ENCODE results near the gene CHCHD4. TPM values are rescaled to one million over a fixed set of nuclear protein-coding genes. Genes with fewer than 3 reads are reported as not detected.

Gene CHCHD4
- total and polyA plus RNA-seq, 2 experiments from 2014 or later: 31.1 to 39.2 TPM

DNA sequence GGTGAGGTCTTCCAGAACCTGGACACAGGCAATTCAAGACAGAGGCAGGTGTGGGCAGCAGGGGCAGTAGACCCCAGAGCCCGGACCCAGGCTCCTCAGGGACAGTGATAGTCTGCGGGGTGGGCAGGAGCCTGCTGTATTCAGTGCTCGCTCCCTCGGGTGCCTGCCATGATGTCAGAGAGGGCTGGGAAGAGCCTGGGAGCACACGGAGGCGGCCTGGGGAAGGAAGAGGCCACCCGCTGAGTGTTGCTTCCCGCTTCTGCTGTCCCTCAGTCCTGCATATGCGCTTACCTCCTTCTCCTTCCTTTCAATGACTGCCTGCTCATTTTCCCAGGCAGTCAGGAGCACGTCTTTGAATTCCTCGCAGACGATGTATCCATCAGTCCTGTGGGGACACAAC, 22.9 kb upstream of the CHCHD4 start:
- peak; percentile 38 for DNase-seq (ENCODE audit: low spot score)
- peaks cover 35% of the 10 kb centered on the region for H3K36me3 Mint-ChIP-seq (ENCODE audit: low read depth)
- TF ChIP-seq STAT1 (IDR thresholded peaks at IDR 0.05; ENCODE audit: unreplicated experiment) (no peak), NANOG (IDR thresholded peaks at IDR 0.05; ENCODE audit: borderline replicate concordance) (no peak), JUNB (IDR thresholded peaks at IDR 0.05; ENCODE audit: unreplicated experiment) (no peak), EZH2 (IDR thresholded peaks at IDR 0.05; ENCODE audit: low read depth, unreplicated experiment) (no peak), EZH2phosphoT487 (IDR thresholded peaks at IDR 0.05; ENCODE audit: unreplicated experiment) (no peak), CREB1 (CRISPR knock-in tag; IDR thresholded peaks at IDR 0.05; ENCODE audit: low read depth) (no peak), ZNF114 (CRISPR knock-in tag; IDR thresholded peaks at IDR 0.05) (no peak), POLR2AphosphoS5 (IDR thresholded peaks at IDR 0.05; ENCODE audit: low read depth) (no peak)
- TF ChIP-seq, protein P1, sequence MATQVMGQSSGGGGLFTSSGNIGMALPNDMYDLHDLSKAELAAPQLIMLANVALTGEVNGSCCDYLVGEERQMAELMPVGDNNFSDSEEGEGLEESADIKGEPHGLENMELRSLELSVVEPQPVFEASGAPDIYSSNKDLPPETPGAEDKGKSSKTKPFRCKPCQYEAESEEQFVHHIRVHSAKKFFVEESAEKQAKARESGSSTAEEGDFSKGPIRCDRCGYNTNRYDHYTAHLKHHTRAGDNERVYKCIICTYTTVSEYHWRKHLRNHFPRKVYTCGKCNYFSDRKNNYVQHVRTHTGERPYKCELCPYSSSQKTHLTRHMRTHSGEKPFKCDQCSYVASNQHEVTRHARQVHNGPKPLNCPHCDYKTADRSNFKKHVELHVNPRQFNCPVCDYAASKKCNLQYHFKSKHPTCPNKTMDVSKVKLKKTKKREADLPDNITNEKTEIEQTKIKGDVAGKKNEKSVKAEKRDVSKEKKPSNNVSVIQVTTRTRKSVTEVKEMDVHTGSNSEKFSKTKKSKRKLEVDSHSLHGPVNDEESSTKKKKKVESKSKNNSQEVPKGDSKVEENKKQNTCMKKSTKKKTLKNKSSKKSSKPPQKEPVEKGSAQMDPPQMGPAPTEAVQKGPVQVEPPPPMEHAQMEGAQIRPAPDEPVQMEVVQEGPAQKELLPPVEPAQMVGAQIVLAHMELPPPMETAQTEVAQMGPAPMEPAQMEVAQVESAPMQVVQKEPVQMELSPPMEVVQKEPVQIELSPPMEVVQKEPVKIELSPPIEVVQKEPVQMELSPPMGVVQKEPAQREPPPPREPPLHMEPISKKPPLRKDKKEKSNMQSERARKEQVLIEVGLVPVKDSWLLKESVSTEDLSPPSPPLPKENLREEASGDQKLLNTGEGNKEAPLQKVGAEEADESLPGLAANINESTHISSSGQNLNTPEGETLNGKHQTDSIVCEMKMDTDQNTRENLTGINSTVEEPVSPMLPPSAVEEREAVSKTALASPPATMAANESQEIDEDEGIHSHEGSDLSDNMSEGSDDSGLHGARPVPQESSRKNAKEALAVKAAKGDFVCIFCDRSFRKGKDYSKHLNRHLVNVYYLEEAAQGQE (IDR thresholded peaks at IDR 0.05; ENCODE audit: unreplicated experiment): no peak
- TF ChIP-seq, protein P2, sequence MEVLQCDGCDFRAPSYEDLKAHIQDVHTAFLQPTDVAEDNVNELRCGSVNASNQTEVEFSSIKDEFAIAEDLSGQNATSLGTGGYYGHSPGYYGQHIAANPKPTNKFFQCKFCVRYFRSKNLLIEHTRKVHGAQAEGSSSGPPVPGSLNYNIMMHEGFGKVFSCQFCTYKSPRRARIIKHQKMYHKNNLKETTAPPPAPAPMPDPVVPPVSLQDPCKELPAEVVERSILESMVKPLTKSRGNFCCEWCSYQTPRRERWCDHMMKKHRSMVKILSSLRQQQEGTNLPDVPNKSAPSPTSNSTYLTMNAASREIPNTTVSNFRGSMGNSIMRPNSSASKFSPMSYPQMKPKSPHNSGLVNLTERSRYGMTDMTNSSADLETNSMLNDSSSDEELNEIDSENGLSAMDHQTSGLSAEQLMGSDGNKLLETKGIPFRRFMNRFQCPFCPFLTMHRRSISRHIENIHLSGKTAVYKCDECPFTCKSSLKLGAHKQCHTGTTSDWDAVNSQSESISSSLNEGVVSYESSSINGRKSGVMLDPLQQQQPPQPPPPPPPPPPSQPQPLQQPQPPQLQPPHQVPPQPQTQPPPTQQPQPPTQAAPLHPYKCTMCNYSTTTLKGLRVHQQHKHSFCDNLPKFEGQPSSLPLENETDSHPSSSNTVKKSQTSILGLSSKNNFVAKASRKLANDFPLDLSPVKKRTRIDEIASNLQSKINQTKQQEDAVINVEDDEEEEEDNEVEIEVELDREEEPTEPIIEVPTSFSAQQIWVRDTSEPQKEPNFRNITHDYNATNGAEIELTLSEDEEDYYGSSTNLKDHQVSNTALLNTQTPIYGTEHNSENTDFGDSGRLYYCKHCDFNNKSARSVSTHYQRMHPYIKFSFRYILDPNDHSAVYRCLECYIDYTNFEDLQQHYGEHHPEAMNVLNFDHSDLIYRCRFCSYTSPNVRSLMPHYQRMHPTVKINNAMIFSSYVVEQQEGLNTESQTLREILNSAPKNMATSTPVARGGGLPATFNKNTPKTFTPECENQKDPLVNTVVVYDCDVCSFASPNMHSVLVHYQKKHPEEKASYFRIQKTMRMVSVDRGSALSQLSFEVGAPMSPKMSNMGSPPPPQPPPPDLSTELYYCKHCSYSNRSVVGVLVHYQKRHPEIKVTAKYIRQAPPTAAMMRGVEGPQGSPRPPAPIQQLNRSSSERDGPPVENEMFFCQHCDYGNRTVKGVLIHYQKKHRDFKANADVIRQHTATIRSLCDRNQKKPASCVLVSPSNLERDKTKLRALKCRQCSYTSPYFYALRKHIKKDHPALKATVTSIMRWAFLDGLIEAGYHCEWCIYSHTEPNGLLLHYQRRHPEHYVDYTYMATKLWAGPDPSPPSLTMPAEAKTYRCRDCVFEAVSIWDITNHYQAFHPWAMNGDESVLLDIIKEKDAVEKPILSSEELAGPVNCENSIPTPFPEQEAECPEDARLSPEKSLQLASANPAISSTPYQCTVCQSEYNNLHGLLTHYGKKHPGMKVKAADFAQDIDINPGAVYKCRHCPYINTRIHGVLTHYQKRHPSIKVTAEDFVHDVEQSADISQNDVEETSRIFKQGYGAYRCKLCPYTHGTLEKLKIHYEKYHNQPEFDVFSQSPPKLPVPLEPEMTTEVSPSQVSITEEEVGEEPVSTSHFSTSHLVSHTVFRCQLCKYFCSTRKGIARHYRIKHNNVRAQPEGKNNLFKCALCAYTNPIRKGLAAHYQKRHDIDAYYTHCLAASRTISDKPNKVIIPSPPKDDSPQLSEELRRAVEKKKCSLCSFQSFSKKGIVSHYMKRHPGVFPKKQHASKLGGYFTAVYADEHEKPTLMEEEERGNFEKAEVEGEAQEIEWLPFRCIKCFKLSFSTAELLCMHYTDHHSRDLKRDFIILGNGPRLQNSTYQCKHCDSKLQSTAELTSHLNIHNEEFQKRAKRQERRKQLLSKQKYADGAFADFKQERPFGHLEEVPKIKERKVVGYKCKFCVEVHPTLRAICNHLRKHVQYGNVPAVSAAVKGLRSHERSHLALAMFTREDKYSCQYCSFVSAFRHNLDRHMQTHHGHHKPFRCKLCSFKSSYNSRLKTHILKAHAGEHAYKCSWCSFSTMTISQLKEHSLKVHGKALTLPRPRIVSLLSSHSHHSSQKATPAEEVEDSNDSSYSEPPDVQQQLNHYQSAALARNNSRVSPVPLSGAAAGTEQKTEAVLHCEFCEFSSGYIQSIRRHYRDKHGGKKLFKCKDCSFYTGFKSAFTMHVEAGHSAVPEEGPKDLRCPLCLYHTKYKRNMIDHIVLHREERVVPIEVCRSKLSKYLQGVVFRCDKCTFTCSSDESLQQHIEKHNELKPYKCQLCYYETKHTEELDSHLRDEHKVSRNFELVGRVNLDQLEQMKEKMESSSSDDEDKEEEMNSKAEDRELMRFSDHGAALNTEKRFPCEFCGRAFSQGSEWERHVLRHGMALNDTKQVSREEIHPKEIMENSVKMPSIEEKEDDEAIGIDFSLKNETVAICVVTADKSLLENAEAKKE (CRISPR knock-in tag; IDR thresholded peaks at IDR 0.05): no peak
- TF ChIP-seq, protein P3, sequence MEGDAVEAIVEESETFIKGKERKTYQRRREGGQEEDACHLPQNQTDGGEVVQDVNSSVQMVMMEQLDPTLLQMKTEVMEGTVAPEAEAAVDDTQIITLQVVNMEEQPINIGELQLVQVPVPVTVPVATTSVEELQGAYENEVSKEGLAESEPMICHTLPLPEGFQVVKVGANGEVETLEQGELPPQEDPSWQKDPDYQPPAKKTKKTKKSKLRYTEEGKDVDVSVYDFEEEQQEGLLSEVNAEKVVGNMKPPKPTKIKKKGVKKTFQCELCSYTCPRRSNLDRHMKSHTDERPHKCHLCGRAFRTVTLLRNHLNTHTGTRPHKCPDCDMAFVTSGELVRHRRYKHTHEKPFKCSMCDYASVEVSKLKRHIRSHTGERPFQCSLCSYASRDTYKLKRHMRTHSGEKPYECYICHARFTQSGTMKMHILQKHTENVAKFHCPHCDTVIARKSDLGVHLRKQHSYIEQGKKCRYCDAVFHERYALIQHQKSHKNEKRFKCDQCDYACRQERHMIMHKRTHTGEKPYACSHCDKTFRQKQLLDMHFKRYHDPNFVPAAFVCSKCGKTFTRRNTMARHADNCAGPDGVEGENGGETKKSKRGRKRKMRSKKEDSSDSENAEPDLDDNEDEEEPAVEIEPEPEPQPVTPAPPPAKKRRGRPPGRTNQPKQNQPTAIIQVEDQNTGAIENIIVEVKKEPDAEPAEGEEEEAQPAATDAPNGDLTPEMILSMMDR (conservative IDR thresholded peaks at IDR 0.05; ENCODE audit: low read depth in 2 of 2): no peak
- peaks cover 12% of the 10 kb centered on the region for H3K4me1 ChIP-seq (ENCODE audit: insufficient read depth)
- H3K27me3 Mint-ChIP-seq (ENCODE audit: insufficient read depth, low read depth, poor library complexity): peaks cover 14% of the 10 kb centered on the region
- H3K27ac ChIP-seq (ENCODE audit: low read depth): peak overlapping the region; percentile 83; the same call in 1 of the 2 replicates
- ATAC-seq: peak; percentile 17
- no peaks in the 10 kb centered on the region for H3K79me2 ChIP-seq (replicated peaks; ENCODE audit: insufficient read depth)
- H3K4me2 ChIP-seq: 0 out of 2 replicates have a peak overlapping the region, but pooled peaks have one; percentile 60
- H4K20me1 ChIP-seq (replicated peaks; ENCODE audit: insufficient read depth): peaks cover 4% of the 10 kb centered on the region
- H3F3A ChIP-seq (replicated peaks; ENCODE audit: low read depth): no peaks in the 10 kb centered on the region
- no peaks in the 10 kb centered on the region for H3K27me3 ChIP-seq (ENCODE audit: insufficient read depth)
- peaks cover 31% of the 10 kb centered on the region for H3K4me1 Mint-ChIP-seq
- no peaks in the 10 kb centered on the region for H3K9me3 Mint-ChIP-seq
- peak overlapping the region; percentile 86 for H3K27ac Mint-ChIP-seq
- no peak overlapping the region for H3K4me3 ChIP-seq
- no peak overlapping the region; the same call in 2 of the 3 replicates for H3K4me3 Mint-ChIP-seq
- H3K36me3 ChIP-seq (ENCODE audit: insufficient read depth): no peaks in the 10 kb centered on the region; the same call in 1 of the 2 replicates
- H2AFZ ChIP-seq: no peak overlapping the region
- no peaks in the 10 kb centered on the region for H3K9me2 ChIP-seq (ENCODE audit: insufficient read depth)

Measured in GM23338 (cell line).